ENCODE results near the gene DLGAP4.

DLGAP4 gene

GRCh38 chr20:36565520-36565919, 259.4 kb downstream of the DLGAP4 start:
- DNase-seq (ENCODE audit: low spot score), result no peak

GRCh38 chr20:36569847-36570429, 263.8 kb downstream of the DLGAP4 start:
- DNase-seq (ENCODE audit: low spot score), result no peak

GRCh38 chr20:36571564-36572504, 265.7 kb downstream of the DLGAP4 start:
- DNase-seq (ENCODE audit: low spot score), result peak; percentile 38

- no peak for DNase-seq (ENCODE audit: low spot score)
Observed at GRCh38 chr20:36572701-36573102, 266.6 kb downstream of the DLGAP4 start.

GRCh38 chr20:36573103-36573797, 267.1 kb downstream of the DLGAP4 start, which contains the start of gene TGIF2:
Gene TGIF2, plus strand, starts transcription at chr20:36573597. Its CDS starts 5,178 bp downstream, at chr20:36578775.
- peak; percentile 63 for DNase-seq (ENCODE audit: low spot score)

- DNase-seq (ENCODE audit: low spot score), result no peak
Observed at GRCh38 chr20:36573798-36574365, 267.7 kb downstream of the DLGAP4 start.

- DNase-seq (ENCODE audit: low spot score), result no peak
Observed at GRCh38 chr20:36574366-36575135, 268.4 kb downstream of the DLGAP4 start.

- DNase-seq (ENCODE audit: low spot score), result no peak
Observed at GRCh38 chr20:36576081-36576445, 269.9 kb downstream of the DLGAP4 start.
